ENCODE results near the gene VPS37B. TPM values are rescaled to one million over a fixed set of nuclear protein-coding genes. Genes with fewer than 3 reads are reported as not detected.

The VPS37B gene
- total RNA-seq, 1 experiment from 2014 or later, result 12.3 TPM

GRCh38 chr12:122819209-122819785, 76.6 kb downstream of the VPS37B start:
- Histone ChIP-seq H4K5ac (ENCODE audit: insufficient read length, low read depth, low read length) (no peak overlapping the region), H2BK15ac (ENCODE audit: low read depth, low read length) (no peak overlapping the region), H3T11ph (ENCODE audit: low read length) (no peak overlapping the region), H3K14ac (ENCODE audit: insufficient read depth, low read length) (no peak overlapping the region), H3K56ac (ENCODE audit: insufficient read length, low read depth, low read length) (no peak overlapping the region), H3K4ac (ENCODE audit: low read depth, low read length) (no peak overlapping the region), H3K9ac (ENCODE audit: extremely low read depth, insufficient read length, low read length) (no peak overlapping the region), H2BK12ac (ENCODE audit: insufficient read length, low read depth, low read length) (no peak overlapping the region), H3K23me2 (ENCODE audit: insufficient read length, low read depth, low read length, poor library complexity, severe bottlenecking) (no peaks in the 10 kb centered on the region), H2BK120ac (ENCODE audit: low read depth, low read length, poor library complexity, severe bottlenecking) (no peak overlapping the region), H2BK20ac (ENCODE audit: low read depth, low read length, poor library complexity, severe bottlenecking) (no peak overlapping the region), H3K23ac (ENCODE audit: insufficient read length, low read depth, low read length) (no peak overlapping the region), H3K79me2 (ENCODE audit: insufficient read depth, low read length) (no peaks in the 10 kb centered on the region), H3K18ac (ENCODE audit: insufficient read length, low read depth, low read length) (no peak overlapping the region), H2AK5ac (ENCODE audit: insufficient read length, low read length) (no peak overlapping the region), H3K4me2 (ENCODE audit: insufficient read depth, insufficient read length, low read length) (no peak overlapping the region), H4K8ac (replicated peaks; ENCODE audit: insufficient read length, low read depth, low read length) (no peak overlapping the region), H3K79me1 (ENCODE audit: insufficient read depth, low read depth, low read length, poor library complexity, severe bottlenecking) (no peaks in the 10 kb centered on the region), H2AFZ (ENCODE audit: low read length) (no peak overlapping the region), H3K27me3 (ENCODE audit: insufficient read depth, low read length) (no peaks in the 10 kb centered on the region), H4K91ac (ENCODE audit: insufficient read length, low read depth, low read length) (no peak overlapping the region), H4K20me1 (ENCODE audit: control insufficient read depth, insufficient read depth, insufficient read length) (no peaks in the 10 kb centered on the region), H2BK5ac (ENCODE audit: insufficient read length, low read length) (no peak overlapping the region), H3K4me1 (ENCODE audit: insufficient read depth, low read length) (no peaks in the 10 kb centered on the region), H3K9me3 (ENCODE audit: control insufficient read depth, low read depth, low read length) (no peaks in the 10 kb centered on the region), H3K27ac (ENCODE audit: insufficient read length, low read depth, low read length) (no peak overlapping the region)
- H3K9me3 Mint-ChIP-seq, result no peaks in the 10 kb centered on the region
- no peak overlapping the region for H3K4me3 Mint-ChIP-seq
- no peak for TF ChIP-seq CTCF (conservative IDR thresholded peaks at IDR 0.05)
- H3K27ac Mint-ChIP-seq, result no peak overlapping the region
- WGBS (ENCODE audit: extremely low coverage, insufficient read length, low lambda C conversion rate), result no CpG with 5 or more reads among the region's 10 CpGs
- no peaks in the 10 kb centered on the region for H3K36me3 Mint-ChIP-seq (ENCODE audit: insufficient read depth in 1 of 3, low read depth in 3 of 3)
- no peaks in the 10 kb centered on the region for H3K4me1 Mint-ChIP-seq
- DNase-seq, result no peak
- H3K27me3 Mint-ChIP-seq (ENCODE audit: low read depth), result peaks cover 24% of the 10 kb centered on the region

Other genes with a start within 250 kb of the VPS37B start
- gene HCAR2, start 192.8 kb downstream of the VPS37B start, total RNA-seq (2021), result not detected in 2 replicates
- not detected in 2 replicates for gene HCAR3, start 179.3 kb downstream of the VPS37B start, total RNA-seq (2021)
- 0.07 TPM in 2 replicates for gene HCAR1, start 165.3 kb downstream of the VPS37B start, total RNA-seq (2021)
- 104 and 109 TPM in 2 replicates for gene DENR, start 143.3 kb downstream of the VPS37B start, total RNA-seq (2021)
- 0.22 and 0.79 TPM in 2 replicates for gene CCDC62, start 121.6 kb downstream of the VPS37B start, total RNA-seq (2021)
- 17.4 and 20.0 TPM in 2 replicates for gene HIP1R, start 60.7 kb downstream of the VPS37B start, total RNA-seq (2021)
- gene ABCB9, start 70.3 kb upstream of the VPS37B start, total RNA-seq (2021), result 3.3 and 4.6 TPM in 2 replicates
- gene OGFOD2, start 79.1 kb upstream of the VPS37B start, total RNA-seq (2021), result 14.1 and 14.7 TPM in 2 replicates
- gene ARL6IP4, start 84.6 kb upstream of the VPS37B start, total RNA-seq (2021), result 124 and 132 TPM in 2 replicates